ENCODE measurements around the gene DPEP3.

The DPEP3 gene

DNA sequence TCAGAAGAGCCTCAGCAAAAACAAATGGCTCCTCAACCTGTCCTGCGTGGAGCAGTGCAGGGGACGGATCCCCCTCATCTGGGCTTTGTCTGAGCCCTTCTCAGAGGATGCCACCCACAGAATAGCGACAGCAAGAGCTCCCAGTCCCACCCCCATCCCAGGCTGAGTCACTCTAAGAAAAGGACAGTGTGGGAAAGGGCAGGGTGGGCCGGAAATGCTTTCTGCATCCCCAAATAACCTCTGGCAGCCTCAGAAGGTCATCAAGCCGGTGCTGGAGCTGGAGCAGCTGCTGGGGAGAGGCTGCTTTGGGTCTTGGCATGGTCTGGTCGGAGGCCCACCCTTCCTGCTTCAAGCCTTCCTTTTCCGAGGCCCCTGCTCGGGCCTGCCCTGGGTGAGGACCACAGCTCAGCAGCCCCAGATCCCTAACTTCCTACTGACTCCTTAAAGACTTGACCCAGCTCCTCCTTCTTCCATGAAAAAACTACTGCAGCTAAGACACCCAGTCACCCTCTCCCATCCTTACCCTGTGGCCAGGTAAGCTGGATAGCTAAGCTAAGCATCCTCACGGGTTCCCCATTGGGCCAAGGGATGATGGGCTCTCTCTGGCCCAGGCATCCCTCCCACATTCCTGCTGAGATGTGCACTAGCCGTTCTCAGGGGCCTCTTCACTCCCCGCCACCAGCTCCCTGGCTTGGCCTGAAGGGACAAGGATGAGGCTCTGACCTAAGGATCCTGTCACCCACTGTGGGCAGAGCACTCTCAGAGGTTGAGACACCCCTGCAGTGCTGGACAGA is 20.6 kb downstream of the DPEP3 start:
- TF ChIP-seq, protein P1, sequence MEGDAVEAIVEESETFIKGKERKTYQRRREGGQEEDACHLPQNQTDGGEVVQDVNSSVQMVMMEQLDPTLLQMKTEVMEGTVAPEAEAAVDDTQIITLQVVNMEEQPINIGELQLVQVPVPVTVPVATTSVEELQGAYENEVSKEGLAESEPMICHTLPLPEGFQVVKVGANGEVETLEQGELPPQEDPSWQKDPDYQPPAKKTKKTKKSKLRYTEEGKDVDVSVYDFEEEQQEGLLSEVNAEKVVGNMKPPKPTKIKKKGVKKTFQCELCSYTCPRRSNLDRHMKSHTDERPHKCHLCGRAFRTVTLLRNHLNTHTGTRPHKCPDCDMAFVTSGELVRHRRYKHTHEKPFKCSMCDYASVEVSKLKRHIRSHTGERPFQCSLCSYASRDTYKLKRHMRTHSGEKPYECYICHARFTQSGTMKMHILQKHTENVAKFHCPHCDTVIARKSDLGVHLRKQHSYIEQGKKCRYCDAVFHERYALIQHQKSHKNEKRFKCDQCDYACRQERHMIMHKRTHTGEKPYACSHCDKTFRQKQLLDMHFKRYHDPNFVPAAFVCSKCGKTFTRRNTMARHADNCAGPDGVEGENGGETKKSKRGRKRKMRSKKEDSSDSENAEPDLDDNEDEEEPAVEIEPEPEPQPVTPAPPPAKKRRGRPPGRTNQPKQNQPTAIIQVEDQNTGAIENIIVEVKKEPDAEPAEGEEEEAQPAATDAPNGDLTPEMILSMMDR (IDR thresholded peaks at IDR 0.05; ENCODE audit: insufficient read depth, low read depth, low read length, missing control alignments): no peak
- H3K4me3 ChIP-seq (ENCODE audit: low read length): no peak overlapping the region
- no peak for DNase-seq (ENCODE audit: low read depth)

DNA sequence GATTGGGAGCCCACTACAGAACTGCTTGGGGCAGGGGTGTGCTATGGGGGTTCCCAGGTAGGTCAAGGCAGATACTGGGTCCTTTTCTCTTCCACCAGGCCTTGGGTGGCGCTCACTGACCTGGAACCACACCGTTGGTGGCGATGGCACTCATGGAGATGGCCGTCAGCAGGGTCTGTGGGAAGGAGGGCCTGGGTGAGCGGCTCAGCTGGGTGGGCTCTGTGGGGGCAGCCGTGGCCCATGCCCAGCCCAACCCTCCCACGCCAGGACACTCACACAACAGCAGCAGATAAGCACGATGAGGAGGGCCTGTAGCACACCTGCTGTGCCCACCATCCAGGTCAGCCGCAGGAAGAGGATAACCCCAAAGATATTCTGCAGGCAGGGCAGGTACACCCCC is 22.7 kb downstream of the DPEP3 start:
- DNase-seq (ENCODE audit: low read depth): no peak
- TF ChIP-seq, protein P1 (IDR thresholded peaks at IDR 0.05; ENCODE audit: insufficient read depth, low read depth, low read length, missing control alignments): no peak
- no peak overlapping the region for H3K4me3 ChIP-seq (ENCODE audit: low read length)

DNA sequence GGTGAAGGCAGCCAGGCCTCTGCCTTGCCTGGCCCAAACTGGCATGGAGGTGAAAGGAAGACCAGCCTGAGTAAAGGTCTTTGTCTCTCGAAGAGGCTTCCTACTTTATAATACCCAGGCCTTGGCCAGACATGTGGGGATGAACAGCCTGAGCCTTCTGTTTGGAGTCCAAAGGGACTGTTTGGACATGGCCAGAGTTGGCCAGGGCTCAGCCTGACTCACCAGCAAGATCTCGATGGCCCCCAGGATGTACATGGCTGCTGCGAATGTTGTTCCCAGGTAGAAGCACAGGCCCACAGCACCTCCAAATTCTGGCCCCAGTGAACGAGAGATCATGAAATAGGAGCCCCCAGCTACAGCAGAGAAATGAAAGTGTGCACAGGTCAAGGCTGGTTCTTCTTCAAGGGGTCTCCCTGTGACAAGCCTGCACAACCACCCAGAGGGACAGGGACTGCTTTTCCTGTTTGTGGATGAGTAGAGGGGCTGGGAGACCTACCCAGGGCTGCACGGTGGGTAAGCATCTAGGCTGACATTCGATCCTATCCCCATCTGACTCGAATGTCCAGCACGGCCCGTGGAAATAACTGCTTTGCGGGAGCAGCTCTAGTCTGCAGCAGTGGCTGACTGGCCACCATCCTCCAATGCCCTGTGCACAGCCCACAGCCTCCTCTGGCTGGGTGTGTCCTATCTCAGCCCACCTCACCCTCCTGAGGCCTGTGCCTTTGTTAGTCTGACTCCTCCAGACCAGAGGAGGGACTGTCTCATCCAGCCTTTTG is 25.7 kb downstream of the DPEP3 start:
- H3K4me3 ChIP-seq (ENCODE audit: low read length): no peak overlapping the region
- DNase-seq (ENCODE audit: low read depth): no peak
- TF ChIP-seq, protein P1 (IDR thresholded peaks at IDR 0.05; ENCODE audit: insufficient read depth, low read depth, low read length, missing control alignments): no peak

DNA sequence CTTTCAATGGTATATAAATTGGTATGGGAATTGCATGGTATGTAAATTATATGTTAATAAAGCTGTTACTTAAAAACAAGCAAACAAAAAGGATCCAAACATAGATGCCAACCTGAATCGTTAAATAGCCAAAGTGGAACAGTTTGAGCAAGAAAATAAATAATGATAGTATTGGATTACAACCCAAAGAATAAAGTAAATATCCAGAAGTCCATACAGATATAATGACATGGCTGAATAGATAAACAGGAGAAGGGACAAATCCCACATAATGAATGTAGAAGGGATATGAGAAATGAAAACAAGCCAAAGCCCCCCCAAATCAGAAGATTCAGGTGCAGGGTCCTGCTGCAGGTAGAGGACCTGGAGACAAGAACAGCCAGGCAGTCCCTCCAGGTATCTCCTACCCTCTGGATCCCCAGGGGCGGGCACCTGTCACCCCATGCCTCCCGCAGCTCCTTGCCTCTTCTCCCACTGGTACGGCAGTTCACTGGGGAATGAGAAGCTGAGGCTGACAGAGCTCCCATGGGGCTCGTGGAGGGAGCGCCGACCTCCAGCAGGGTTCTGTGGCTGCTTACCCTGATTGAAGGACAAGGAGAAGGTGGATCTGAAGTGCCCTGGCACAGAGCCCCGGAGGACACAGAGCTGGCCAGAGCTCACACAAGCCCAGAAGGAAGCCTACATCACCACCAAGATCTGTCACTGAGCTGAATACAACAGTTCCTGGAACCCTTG is 26.5 kb downstream of the DPEP3 start:
- TF ChIP-seq, protein P1 (IDR thresholded peaks at IDR 0.05; ENCODE audit: insufficient read depth, low read depth, low read length, missing control alignments): no peak
- no peak overlapping the region for H3K4me3 ChIP-seq (ENCODE audit: low read length)
- DNase-seq (ENCODE audit: low read depth): no peak

DNA sequence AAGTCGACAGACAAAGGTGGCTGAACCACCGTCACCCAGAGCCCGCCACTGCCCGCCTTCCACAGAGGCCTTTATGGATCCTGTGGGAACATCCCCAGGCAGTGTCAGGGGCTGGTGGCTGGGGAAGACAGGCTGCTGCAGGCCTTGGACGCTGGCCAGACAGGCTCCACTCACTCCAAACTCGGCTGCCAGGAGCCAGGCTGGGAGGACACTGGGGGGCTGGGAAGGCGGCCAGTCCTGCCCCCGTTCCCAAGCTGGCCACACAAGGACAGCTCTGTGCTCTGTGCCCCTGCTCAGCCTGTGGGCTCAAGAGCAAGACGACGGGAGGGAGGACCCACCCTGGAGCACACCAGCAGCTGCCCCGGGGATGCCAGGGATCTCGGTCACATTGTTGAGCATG is 28.8 kb downstream of the DPEP3 start:
- no peak overlapping the region for H3K4me3 ChIP-seq (ENCODE audit: low read length)
- TF ChIP-seq, protein P1 (IDR thresholded peaks at IDR 0.05; ENCODE audit: insufficient read depth, low read depth, low read length, missing control alignments): no peak
- no peak for DNase-seq (ENCODE audit: low read depth)

DNA sequence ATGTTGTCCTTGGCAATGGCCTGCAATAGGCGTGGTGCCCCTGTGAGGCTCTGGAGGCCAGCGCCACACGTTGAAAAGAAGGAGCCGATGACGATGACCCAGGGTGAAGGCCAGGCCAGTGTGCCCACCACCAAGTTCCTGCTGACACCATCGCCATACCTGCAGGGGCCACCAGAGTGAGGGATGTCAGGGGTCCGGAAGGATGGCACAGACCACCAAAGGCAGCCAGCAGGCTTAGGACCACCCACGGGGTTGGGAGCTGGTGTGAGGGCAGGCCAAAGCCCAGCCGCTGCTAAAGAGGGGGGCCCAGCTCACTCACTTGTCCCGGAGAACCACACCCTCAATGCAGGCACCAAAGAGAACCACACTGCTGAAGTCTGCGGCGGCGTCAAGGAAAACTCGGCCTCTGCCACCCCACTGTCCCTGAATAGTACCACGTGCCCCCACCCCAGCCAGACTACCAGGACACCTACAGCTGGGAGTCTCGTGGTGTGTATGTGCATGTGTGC is 29.9 kb downstream of the DPEP3 start:
- TF ChIP-seq, protein P1 (IDR thresholded peaks at IDR 0.05; ENCODE audit: insufficient read depth, low read depth, low read length, missing control alignments): no peak
- H3K4me3 ChIP-seq (ENCODE audit: low read length): no peak overlapping the region
- no peak for DNase-seq (ENCODE audit: low read depth)

Measured in epithelial cell of esophagus (primary cell).